GM18505 (cell line): Measurements from ENCODE around the gene CIRBP.

Source experiments
- ATAC-seq: cut with Tn5 transposase; IDR thresholded peaks from one replicate; pipeline ENCODE4 v1.9.1; 2021; ENCODE audit not compliant: unreplicated experiment
- POLR2A ChIP-seq: IDR thresholded peaks from 4 replicates; pipeline ENCODE4 v1.6.1; 2011; ENCODE audit warnings: borderline replicate concordance; ENCODE audit not compliant: insufficient read depth, insufficient read length; ENCODE audit errors: extremely low read depth

The CIRBP gene

DNA sequence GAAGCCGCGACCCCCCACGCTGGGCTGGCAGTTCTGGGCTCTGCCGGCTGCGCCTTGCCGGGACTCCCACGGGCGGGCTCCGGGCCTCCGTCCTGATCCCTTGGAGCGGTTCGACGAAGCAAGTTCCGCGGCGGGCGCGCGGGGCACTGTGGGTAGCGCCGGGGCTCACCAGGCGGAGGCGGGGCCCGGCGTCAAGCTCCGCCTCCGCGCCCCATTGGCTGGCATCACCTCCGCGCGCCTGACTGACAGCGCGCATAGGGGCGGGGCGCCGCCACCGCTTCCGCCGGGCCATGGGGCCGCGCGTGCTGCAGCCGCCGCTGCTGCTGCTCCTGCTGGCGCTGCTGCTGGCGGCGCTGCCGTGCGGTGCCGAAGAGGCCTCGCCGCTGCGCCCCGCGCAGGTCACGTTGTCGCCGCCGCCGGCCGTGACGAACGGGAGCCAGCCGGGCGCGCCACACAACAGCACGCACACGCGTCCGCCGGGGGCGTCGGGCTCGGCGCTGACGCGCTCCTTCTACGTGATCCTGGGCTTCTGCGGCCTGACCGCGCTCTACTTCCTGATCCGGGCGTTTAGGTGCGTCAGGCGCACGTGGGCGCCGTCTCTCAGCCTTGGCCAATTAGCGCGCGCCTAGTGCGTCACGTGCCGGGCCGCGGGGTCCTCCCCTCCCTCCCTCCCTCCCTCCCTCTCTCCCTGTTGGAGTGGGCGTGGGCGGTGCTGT lies 6.3 kb downstream of the CIRBP start, which contains the start of gene FAM174C:
TSS of gene FAM174C (plus strand) at position 271 of the 716 bp plus-strand sequence. CDS start at position 291, 20 bp downstream.
- TF ChIP-seq POLR2A, result peak; percentile 89
- peak; percentile 63 for ATAC-seq

DNA sequence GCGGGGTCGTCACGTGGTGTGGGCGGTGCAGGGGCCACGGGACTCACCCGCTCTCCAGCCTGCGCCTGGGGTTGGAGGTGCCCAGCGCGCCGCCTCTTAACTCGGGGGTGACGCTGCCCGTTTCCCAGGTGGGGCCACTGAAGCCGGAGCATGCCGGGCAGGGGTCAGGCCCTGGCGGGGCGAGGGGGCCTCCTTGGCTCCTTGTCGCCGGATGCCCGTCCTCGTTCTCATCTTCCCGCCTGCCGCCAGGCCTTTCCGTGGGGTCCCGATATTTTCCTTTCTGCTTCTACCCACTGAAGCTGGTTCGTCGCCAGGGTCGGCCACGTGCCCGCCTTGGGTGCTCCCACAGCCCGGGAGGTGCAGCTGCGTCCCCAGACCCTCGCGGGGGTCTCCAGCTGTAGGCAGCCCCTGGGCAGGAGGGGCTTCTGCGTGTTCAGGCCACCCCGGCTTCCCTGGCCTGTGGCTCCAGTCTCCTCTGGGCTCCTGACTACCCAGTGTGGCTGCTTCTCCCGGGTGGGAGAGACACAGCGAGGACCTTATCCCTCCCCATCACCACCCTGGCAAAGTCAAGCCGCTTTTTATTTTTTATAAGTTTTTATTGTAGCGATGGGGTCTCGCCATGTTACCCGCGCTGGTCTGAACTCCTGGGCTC lies 7.0 kb downstream of the CIRBP start:
- ATAC-seq, result no peak
- TF ChIP-seq POLR2A, result no peak

DNA sequence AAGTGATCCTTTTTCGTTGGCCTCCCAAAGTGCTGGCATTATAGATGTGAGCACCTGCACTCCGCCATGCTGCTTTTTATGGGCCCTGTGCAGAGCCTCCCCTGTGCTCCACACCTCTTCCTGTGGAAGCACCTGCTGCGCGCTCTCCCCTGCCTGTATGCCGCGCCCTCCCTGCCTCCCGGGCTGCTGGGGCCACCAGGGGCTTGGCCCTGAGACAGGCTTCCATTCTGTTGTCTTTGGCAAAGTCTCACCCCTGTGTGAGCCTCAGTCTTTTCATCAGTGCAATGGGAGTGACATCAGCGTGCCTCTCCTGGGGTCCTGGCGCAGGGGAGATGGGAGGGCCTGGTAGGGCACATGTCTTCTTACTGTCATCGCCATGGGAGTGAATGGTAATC lies 7.5 kb downstream of the CIRBP start:
- no peak for TF ChIP-seq POLR2A

DNA sequence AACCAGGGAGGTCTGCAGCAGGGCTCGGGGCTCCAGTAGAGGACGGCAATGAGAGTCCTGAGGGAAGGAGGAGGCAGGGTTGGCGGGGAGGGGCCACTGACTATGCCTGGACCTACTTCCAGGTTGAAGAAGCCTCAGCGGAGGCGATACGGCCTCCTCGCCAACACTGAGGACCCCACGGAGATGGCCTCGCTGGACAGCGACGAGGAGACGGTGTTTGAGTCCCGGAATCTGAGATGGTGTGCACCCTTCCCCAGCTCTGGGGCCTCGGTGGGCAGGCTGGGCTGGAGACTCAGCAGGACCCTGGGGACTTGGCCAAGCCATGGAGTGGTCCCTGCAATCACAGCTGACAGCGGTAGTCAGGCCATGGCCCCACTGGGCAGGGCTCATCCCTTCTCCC lies 7.9 kb downstream of the CIRBP start:
- no peak for TF ChIP-seq POLR2A
- no peak for ATAC-seq

More for the DNA sequence above, 7.5 kb downstream of the CIRBP start:
- ATAC-seq, result no peak

DNA sequence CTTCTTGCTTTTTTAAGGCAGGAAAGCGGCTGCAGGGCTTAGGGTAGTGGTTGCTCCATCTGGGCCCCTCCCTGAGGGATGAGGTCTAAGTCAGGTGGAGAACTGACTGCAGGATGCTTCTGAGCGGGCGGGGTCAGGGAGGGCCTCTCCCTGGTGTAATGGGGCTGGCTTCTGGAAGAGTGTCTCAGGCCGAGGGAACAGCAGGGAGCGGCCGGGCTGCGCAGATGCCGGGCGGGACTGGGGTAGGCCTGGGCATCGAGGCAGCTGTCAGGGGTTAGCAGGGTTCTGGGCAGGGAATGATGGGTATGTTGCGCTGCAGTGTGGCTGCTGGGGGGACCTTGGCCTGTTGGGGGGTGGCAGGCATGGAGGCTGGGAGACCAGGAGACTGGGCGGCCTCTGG lies 8.9 kb downstream of the CIRBP start:
- no peak for ATAC-seq
- no peak for TF ChIP-seq POLR2A

DNA sequence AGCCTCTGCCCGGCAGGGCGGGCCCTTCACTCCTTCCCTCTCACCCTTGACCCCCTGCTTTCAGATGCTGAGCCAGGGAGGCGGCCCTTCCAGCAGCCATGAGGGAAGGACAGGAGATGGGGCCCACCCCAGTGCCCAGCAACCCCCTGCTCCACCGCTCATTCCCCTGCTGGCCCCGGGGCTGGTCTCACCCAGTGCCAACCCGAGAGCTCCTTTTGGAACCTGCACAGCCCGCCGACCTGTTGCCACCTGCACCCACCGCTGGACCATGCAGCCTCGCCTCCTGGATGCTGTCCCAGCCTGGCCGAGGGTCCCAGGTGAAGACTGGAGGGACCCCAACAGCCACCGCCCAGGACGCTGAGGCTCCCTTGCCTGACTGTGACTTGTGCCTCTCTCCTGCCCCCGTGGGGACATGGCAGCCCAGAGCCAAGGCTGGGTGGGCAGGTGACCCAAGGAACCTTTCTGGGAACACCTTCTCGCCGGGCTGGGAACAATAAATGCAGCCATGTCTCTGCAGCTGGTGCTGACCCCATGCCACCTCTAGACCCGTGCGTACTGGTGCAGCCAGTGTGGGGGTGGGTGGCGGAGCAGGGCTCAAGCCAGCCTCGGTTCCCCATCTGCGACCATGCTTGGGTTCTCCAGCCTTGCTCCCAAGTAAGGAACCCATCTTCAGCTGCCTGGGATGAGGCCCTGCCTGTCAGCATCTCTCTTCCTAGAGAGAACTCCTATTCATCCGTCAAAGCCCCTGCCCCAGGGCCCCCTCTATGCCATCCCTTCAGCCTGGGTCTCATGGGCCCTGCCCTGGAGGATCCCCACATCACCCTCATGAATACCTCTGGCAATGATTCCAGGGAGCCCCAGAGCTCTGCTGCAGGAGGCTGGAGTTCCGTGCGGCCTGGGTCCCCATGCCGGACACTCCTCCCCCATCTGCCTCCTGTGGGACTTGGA lies 9.9 kb downstream of the CIRBP start:
- TF ChIP-seq POLR2A, result no peak
- ATAC-seq, result no peak

DNA sequence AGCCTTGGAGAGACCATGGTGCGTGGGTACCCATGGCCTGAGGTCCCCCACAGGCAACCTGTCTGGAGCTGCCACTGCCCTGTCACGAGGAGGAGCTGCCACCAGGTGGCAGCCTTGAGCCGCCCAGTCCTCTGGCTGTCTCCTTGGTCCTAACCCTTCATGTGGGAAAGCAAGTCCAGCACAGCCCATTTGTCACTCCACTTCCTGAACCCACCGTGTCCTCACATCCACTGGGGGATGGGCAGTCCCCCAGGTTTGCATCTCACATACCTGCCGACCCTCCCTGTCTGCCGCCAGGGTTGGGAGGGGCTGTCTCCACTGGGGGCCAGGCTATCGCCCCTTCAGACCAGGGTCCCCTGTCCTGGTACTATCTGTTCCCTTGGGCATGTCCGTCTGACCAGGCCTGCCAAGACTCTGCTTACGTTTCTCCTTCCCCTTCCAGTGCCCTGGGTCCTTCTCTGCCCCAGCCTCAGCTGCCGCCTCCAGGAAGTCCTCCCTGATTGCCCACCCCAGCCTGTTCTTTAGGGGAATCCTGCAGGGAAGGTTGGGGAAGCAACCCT lies 10.7 kb downstream of the CIRBP start:
- ATAC-seq, result no peak
- no peak for TF ChIP-seq POLR2A

DNA sequence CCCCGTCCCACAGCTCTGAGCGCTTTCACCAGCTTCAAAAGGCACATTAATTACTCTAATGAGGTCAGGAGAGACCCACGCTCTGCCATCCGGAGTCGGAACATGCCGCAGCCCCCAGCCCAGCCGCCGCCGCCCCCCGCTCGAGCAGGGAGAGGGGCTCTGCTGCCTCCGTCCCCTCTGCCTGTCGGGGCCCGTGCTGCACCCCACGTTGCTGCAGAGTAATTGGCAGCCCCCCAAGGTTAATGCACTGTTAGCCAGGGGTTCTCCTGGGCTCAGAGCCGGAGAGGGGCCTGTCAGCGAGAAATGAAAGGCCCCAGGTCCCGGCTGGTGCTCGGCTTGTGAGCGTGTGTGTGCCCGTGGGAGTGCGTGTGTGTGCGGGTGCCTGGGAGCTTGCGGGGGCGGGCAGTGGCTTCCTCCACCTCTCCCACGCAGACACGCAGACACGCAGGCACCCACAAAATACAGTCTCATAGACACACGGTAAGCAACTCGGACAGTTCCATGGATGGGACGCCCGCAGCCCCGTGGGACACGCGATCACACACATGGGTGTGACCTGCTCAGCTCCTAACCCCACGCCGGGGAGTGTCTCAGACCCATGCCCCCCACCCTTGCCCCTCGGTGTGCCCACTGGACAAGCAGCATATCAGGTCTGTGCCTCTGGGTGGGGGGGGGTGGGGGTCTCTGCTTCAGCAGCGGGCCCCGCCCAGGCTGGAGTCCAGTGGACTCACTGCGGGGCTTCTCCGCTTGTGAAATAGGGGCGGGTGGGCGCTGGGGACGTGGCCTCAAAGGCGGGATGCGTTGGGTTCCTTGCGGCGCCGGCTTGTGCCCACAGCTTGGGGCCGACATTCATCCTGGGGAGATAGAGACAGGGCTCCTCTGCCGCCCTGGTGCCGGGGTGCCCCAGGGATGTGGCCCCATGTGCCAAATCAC lies 11.8 kb downstream of the CIRBP start:
- no peak for ATAC-seq
- TF ChIP-seq POLR2A, result no peak

DNA sequence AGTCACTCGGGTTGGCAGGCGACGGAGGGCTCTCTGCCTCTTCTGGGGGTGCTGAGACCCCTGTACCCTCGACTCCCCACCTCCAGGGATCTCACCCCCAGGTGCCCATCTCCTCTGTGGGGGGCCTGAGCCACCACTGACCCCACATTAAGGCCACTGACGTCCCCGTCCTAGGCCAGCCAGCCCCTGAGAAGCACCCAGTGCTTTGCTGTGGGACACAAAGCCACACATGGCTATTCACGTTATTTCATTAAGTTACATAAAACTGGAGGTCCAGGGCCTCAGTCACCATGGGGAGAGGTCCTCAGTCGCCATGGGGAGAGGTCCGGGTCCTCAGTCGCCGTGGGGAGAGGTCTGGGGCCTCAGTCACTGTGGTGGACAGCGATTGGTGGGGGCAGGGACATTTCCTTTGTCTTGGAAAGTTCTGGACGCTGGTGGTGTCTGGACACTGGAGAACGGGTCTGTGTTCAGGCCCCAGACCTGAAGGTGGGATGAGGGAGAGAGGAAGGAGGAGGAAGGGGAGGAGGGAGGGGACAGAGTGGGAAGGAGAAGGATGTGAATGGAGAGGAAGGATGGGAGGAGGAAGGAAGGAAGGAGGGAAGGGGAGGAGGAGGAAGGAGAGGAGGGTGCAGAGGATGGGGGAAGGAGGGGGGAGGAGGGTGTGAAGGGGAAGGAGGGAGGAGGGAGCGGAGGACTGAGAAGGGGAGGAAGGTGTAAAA lies 12.6 kb downstream of the CIRBP start:
- TF ChIP-seq POLR2A, result no peak
- no peak for ATAC-seq

DNA sequence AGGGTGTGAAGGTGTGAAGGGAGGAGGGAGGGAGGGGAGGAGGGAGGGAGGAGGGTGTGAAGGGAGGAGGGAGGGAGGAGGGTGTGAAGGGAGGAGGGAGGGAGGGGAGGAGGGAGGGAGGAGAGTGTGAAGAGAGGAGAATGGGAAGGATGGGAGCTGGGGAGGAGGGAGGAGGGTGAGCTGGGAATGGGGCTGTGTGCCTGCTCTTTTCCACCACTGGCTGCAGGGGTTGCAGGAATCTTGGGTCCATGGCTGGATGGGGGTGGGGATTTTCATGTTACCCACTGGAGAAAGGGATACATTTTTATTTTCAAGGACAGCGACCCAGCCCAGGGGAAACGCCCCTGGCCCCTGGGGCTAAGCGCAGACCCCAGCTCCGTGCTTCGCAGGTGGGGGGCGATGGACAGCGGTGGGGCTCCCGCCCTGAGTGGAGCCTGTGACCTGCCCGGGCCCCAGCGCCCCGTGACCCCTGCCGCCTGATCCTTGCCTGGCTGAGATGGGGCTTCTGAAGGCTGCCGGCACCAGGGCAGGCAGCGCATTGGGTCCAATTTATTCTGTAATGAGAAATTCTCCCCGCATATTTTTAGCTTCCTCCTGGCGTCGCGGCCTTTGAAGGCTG lies 13.6 kb downstream of the CIRBP start:
- no peak for ATAC-seq
- no peak for TF ChIP-seq POLR2A

DNA sequence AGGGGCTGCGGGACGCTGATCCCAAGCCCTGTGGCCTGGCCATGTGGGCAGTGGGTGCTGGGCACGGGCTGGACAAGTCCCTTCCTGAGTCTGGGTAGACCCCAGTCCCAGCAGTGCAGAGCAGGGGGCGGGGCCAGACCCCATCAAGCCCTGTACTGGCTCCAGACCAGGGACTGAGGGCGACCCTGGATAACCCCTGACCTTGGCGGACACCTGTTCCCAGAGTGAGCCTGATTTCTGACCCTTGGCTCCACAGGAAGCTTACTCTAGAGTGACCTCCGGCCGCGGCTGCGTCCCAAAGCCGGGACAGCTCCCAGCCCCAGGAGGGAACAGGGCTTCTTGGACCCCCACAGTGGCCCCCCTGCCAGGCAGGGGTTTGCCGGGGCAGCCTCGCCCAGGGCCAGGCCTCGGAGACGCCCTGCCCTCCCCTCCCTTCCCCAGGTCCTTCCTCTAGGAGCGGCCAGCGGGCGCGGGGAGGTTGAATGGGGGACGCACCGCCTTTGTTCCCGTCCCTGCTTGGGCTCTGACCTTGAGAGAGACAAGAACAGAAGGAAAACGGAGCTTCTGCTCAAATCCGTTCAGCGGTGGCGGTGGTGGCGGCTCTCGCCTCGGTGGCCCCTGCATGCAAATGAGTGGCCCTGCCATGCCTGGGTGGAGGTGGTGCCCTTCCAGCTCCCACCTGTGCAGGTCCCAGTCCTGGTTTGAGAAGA lies 14.2 kb downstream of the CIRBP start:
- TF ChIP-seq POLR2A, result no peak
- no peak for ATAC-seq
